ENCODE results near the gene FBXL13.
A peak's percentile ranks its signal among the peaks of the same experiment; 100 is the strongest.
"Not testable (repeated sequence)": the region's sequence is repeated elsewhere in the genome, so short reads cannot be mapped to it uniquely, and the experiment has no call there.

Gene FBXL13

DNA sequence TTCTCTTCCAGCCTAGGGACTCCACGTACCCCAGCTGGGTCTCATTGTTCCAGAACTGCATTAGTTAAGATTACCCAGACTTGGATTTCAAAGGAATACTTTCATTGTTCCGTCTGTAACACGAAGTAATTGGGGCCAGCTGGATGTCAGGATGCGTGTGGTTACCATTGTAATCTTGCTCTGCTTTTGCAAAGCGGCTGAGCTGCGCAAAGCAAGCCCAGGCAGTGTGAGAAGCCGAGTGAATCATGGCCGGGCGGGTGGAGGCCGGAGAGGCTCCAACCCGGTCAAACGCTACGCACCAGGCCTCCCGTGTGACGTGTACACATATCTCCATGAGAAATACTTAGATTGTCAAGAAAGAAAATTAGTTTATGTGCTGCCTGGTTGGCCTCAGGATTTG lies 140.8 kb downstream of the FBXL13 start:
- no peak for DNase-seq

DNA sequence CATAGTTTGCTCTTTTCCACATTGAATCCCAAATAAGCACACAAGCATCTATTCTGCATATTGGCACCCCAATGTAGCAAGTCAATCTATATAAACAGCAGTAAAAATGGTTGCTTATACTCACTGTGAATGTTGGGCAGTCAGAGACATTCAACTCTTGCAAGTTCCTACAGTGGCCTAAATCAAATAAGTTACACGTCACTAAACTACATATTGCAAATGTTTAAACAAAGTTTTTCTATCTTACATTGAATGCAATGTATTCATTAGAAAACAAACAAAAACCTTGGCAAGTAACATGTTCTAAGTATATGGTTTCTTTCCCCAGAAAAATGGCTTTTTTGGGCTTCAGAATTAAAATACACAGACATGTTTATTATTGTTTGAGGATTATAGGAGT lies 142.8 kb downstream of the FBXL13 start:
- DNase-seq, result no peak

DNA sequence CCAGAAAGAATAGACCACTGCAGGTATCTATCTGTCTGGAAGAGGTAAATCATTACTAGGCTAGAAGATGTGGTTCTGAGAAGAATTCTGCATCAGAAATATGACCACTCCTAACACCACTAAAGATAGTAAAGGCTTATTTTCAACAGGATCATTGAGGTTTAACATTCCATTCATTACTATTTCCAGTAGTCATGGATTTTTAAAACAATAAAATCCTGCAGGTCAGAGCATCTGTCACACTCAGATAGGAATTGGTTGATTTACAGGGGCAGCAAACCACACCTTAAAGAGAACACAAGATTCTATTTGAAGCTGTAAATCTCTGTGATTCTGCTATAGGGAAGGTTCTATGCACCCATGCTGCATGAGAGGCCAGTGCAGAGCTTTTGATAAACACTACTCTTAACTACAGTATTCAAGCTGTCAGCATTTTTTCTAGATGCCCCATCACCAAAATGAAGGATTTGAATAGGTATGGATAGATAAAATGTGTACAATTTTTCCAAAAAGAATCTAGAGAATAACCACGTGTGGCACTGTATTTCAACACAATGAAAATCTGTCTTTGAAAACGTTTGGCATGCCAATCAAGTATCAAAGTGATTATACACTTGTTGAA lies 147.2 kb downstream of the FBXL13 start:
- DNase-seq, result no peak

DNA sequence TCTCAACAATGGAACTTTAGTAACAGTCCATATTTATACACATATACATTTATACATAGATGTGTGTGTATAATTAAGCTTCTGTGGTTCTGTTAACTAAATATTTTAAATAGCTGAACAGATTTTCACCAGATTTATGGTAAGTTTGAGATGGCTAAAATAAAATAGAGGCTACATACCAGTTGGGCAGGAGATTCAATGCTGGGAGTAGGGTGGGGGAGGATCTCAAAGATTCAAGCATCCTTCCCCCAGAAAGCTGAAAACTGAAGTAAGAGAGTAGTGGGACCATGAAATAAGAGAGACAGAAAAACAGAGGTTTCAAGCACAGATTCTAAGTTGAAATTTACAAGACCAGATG lies 147.8 kb downstream of the FBXL13 start:
- DNase-seq, result no peak

DNA sequence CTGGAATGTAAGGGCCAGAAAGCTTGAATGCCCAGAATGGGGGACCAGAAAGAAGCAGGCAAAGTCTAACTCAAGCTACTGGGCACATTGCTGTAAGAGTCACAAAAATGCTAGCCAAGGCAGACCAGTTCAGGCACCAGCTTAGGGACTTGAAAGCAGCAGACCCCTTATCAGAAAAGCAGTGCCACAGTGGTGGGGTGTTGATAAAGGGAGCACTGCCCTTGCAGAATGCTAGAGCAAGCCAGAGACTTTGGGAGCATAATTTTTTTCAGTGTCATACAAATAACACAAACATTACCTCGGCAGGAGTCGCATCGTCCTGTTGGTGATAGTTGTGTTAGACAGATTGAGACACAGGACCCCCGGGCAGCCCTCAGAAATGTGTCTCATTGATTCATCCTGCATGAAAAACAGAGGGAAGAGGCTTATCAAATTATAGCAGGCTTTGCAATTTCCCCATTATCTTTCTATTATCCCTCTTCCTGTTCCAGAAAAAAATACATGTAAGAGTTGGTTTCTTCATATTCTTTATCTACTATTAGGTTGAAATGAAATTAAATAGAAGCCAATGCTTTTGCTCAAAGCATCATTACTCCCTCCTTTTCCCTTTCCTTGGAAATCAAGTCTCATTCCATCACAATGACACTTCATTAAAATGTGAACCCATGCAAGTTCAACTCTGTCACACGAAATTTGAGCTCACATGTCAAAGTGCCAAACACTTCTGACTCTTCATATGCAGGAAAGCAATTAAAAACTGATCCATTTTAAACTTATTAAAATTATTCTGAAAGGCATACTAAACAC lies 148.4 kb downstream of the FBXL13 start:
- no peak for DNase-seq

DNA sequence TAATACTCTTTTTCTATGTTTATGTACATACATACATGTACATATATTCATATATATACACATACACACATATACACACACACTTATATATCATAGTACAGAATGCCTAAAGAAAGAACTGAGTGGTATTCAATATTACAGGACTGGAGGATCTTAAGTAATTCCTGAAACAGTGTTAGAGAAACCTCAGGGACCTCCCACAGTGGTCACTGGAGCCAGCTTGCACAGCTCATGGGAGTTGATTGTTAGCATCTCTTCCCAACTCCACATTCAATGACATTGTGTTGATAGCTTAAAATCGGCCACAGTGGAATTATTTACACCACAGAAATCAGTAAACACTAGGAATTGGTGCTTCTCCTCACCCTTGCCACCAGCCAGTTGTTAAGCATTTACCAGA lies 155.8 kb downstream of the FBXL13 start:
- no peak for DNase-seq

DNA sequence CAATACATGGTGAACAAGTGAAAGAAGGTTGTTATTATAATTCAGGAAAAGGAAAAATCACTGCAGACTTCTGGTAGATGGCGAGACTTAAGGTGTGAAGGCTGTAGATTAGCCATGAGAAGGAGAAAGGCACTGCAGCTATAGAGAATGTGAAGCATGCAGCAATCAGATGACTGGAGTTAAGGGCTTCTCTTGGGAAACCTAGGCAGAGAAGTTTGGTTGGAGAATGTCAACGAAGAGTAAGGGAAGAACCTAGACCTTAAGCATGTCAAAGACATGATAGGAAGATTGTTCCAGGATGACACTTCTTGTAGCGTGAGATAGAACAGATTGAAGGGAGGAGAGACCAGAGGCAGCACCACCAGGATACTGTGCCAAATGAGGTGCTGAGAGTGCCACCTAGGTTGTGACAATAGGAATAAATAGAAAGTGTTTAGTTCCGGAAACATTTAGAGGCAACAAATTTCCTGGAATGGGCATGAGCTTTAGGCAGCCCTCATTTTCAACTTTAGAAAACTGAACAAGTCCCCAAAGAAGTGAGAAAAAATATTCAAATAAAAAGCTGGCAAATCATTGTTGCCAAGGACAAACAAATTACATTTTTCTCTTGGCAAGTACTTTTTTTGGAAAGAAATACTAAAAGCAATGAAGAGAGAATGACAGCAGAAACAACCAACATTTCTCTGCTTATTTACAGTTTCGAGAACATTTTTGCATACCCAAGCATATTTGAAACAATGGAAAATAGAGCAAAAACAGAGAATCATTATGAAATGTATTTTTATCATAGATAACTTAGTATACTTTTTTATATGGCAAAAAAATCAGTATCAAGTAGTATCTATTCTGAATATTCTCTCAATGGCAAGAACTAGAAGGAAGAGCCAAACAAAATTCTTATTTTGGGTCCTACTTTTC lies 156.9 kb downstream of the FBXL13 start:
- DNase-seq, result no peak

DNA sequence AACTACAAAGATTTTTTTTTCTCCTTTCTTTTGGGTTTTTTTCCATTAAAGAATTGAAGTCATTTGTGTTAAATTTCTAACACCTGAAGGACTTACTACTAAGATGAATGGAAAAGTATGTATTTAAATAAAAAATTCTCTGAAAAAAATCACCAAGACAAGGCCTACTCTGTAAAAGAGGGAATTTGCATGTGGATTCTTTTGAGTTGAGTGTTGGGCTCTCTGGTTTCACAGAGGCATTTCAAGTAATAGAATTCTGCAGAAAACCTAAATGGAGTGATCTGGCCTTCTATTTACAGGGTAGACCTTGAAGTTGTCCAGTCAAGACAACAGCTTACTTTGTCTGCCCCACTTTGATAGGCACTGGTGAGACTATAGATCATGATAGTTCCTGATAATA lies 157.7 kb downstream of the FBXL13 start:
- DNase-seq, result no peak

DNA sequence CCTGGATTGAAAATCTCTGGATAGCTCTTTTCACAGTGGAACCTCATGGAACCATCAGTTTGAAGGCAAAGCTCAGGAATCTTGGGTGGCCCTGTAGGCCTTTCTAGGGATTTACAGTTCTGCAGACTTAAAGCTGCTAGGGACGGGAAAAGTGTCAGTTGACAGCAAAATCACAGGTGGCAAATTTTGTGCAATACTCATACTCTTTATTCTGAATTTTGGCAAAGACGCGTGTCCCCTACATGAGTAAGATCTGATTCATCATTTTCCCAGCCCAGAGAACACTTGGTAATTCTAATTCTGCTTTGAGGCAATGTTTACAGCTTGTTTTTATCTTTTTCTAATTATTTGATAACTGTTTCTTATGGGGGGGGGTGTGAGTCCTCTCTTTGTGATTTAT lies 158.2 kb downstream of the FBXL13 start:
- no peak for DNase-seq

DNA sequence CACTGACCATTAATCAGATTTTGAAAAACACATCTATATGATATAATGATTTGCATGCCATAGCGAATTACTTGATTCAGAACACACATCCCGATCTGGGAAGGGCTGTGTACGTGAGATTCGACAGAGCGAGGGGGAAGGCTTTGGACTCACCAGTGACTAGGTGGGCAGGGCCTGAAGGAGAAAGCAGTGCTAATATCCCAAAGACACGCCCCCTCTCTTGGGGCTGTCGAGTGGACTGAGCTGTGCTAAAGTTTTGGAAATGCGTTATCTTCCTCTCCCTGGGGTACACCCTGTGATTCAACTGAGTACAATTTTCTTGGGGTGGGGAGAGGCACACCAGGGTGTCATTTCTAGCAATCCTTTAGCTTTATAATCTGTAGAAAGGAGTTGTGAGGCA lies 160.0 kb downstream of the FBXL13 start:
- no peak for DNase-seq

DNA sequence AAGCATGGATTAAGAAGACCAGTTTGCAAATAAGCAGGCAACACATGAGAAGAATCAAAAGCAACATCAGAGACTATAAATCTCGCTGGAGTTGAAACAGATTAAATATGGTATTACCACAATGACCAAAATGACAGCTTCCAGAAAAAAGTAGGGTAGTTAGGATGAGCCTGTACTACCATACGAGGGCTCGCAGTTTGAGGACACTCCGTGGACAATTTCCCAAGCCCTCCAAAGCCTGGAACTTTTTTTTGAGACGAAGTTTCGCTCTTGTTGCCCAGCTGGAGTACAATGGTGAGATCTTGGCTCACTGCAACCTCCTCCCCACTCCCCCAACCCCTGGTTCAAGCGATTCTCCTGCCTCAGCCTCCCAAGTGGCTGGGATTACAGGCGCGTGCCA lies 160.8 kb downstream of the FBXL13 start:
- DNase-seq, result no peak

DNA sequence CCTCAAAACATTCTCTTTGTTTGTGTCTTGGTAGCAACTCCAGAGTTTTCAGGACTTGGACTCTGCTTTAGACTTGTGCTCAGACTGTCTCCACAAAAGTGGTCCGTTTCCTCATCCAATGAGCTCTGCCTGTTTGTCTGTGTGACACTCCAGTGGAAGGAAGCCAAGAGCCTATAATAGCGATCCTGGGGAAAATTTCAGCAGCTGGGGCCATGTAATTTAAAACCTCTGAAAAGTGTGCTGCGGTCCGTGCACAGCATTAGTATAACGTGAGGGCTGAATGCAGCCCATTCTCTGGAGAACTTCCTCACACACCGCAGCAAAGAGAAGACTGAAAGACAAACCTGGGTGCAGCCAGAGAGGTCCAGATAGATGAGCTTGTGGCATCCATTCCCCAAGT lies 161.9 kb downstream of the FBXL13 start, which contains the start of gene LRRC17:
Gene LRRC17, plus strand, starts transcription at position 259 of the 400 bp plus-strand sequence. CDS start 20,914 bp downstream, outside the sequence.
- peak in 1 of 2 experiments; percentile 48 for DNase-seq

DNA sequence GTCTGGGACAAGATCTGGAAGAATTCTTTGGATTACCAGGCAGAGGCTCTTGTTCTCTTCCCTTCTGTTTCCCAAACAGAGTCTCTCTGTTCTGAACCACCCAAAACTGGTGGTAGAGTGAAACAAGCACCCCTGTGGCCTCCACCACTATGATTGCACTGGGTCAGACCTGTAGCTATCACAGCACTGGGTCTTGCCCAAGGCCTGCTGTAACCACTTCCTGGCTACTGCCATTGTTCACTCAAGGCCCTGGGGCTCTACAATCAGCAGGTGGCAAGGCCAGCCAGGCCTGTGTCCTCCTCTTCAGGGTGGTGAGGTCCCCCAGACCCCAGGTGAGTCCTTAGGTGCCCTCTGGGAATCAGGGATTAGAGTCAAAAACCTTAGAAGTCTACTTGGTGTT lies 165.9 kb downstream of the FBXL13 start:
- no peak for DNase-seq

DNA sequence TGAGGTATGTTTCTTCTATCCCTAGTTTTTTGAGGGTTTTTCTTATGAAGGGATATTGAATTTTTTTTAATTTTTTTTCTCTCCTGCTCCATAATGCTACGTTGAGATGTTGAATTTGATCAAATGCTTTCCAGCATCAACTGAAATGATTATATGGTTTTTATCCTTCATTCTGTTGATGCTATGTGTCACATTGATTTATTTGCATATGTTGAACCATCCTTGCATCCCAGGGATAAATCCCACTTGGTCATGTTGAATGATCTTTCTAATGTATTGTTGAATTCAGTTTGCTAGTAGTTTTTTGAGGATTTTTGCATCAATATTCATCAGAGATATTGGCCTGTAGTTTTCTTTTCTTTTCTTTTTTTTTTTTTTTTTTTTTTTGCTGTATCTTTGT lies 171.0 kb downstream of the FBXL13 start:
- not testable (repeated sequence) for DNase-seq

DNA sequence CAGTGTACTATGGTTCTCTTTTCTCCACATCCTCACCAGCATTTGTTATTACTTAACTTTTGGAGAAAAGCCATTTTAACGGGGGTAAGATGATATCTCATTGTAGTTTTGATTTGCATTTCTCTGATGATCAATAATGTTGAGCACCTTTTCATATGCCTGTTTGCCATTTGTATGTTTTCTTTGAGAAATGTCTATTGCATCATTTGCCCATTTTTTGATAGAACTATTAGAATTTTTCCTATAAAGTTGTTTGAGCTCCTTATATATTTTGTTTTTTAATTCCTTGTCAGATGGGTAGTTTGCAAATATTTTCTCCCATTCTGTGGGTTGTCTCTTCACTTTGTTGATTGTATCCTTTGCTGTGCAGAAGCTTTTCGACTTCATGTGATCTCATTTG lies 172.5 kb downstream of the FBXL13 start:
- not testable (repeated sequence) for DNase-seq

DNA sequence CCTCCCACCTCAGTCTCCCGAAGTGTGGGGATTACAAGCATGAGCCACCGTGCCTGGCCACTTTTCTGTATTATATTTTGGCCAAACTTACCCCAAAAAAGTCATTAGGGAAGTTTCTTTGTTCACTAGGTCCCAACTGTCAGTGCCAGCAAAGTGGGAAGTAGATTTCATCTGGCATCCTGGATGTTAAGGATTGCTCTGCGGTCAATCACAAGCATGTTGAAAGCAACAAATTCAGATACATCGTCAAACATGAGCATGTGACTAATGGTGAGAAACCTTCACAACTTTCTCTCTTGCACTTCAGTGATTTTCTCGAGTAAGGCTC lies 176.1 kb downstream of the FBXL13 start:
- no peak for DNase-seq

DNA sequence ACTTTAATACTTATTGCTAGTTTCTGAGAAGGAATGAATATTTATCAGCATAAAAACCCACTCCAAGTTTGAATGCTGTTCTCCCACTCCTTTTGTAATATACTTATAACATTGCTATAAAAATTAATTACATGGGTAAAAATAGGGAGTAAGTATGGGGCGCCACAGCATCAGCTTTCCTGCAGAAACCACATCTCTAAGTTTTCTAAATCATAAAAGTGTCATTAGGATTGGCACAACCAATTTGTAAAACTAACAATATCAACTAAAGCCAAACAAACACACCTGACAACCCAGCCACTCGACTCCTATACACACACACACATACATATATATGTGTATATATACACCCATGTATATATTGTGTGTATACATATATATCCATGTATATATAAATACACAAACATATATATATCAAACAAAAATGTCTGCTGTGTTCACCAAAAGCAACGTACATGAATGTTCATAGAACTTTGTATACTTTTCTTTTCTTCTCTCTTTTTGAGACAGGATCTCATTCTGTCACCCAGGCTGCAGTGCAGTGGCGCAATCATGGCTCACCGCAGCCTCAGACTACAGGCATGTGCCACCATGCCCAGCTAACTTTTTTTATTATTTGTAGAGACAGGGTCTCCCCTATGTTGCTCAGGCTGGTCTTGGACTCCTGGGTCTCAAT lies 176.6 kb downstream of the FBXL13 start:
- no peak for DNase-seq

DNA sequence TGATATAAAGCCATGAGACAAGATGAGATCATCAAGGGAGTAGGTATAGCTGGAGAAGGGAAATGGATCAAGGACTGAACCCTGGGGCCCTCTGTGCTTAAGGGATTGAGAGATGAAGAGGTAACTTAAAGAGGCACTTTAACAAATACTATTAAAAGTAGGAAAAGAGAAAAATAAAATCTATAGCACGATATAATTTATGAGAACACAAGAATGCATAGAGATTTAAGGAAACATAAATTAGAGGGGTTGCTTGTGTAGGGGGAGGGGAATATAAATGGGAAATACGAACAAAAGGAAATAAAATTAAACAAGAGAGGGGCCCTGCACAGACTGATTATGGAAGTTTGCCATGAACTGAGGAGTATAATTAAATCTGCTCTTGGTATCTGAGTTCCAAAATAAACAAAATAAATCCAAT lies 177.4 kb downstream of the FBXL13 start:
- DNase-seq, result no peak

DNA sequence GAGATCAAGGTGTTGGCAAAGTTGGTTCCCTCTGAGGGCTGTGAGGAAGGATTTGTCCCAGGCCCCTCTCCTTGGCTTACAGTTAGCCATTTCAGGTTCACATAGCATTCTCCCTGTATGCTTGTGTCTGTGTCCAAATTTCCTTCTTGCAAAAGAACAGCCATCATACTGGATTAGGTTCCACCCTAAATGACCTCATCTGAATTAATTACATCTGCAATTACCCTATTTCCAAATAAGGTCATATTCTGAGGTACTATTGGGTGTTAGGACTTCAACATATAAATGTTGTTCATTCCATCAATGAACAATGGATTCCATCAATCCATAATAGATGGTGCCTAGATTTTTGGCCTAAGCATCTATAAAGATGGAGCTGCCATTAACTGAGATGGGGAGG lies 178.0 kb downstream of the FBXL13 start:
- no peak for DNase-seq

DNA sequence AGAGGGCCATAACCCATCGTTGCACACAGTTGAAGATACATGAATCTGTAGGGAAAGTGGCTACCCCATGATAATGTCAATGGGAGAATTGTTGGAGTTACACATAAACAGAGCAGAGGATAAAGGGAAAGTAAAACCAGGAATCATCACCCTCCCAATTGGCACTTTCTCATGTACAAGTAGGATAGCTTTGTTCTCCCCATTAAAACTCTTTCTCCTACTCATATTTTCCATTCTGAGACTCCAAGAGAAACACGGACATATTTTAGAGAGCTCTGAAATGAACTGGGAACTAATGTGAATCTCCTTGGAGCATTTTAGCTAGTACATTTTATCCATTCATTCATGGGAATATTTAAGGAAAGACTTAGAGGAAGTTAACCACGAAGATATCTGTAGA lies 179.0 kb downstream of the FBXL13 start:
- DNase-seq, result no peak

DNA sequence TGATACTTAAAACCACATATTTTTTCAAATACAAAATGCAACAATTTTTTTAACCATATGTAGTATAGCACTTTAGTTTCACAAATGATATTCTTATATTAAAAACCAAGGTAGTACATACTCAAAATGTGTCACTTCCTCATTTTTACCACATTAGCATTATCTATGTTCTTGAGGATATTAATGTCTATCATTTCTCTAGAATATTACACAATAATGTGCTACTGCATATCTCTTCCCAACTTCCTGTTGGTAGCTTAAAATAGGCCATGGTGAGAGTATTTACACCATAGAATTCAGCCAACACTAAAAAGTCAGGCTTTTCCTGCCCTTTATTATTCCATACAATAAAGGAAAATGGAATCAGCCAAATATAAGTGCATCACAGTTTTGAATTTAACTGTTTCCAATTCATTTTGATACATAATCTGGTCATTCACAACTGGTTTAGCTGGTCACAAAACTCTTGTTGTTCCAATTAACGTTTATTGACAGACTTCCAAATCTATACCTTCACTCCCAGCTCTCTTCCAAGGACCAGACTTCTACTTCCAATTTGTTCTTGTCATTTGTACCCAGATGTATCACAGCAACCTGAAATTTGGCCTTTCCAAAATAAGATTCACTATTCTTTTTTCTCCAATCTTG lies 181.8 kb downstream of the FBXL13 start:
- no peak for DNase-seq

DNA sequence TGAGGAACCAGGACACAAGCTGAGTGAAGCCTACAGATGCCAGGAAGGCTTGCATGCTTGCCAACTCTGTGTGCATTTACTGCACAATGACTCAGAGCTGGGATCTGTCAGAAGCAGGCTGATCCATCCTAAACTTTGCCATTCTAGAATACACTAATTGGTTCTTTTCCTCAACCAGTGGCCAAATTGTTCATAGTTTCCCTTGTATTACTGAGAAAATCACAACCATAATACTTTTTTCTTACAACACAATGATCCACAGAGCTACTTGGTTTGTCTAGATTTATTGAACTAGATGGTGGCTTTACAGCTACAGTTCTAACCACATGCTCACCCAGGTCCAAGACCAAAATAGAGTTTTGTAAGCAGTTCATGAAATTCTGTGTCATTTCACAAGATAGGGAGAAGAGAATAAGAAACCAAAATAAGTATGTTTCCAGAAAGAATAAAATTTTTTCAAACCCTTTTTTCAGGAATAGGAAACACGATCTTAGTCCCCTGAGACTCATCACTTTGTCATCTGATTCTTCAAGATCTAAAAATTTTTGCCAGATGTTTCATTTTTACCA lies 182.8 kb downstream of the FBXL13 start:
- no peak for DNase-seq

Data from NCI-H187 (cell line).